HUES64 (cell line): ENCODE results near the gene RNF213.

Source experiments
- H3K27ac ChIP-seq: 2 replicates; pipeline ENCODE4 v1.7.0; 2013; ENCODE audit warnings: low read depth, low read length, inconsistent platforms
- H3K27me3 ChIP-seq: 2 replicates; pipeline ENCODE4 v1.6.1; 2013; ENCODE audit warnings: mild to moderate bottlenecking, low read length; ENCODE audit not compliant: insufficient read depth
- H3K36me3 ChIP-seq: 2 replicates; pipeline ENCODE4 v1.6.1; 2013; ENCODE audit warnings: mild to moderate bottlenecking, low read length; ENCODE audit not compliant: insufficient read depth
- H3K4me1 ChIP-seq: 2 replicates; pipeline ENCODE4 v1.6.1; 2013; ENCODE audit warnings: mild to moderate bottlenecking, low read length, moderate library complexity; ENCODE audit not compliant: insufficient read depth
- H3K4me3 ChIP-seq: 2 replicates; pipeline ENCODE4 v1.5.1; 2013; ENCODE audit warnings: mild to moderate bottlenecking, low read length, moderate library complexity
- H3K9ac ChIP-seq: 2 replicates; pipeline ENCODE4 v1.6.1; 2013; ENCODE audit warnings: mild to moderate bottlenecking, low read depth, low read length
- H3K9me3 ChIP-seq: 2 replicates; pipeline ENCODE4 v1.6.1; 2013; ENCODE audit warnings: low read depth, low read length; ENCODE audit not compliant: insufficient read depth
- WGBS: fragments of 150-250, 120-280 bp; methylation state at CpG from one replicate; pipeline ENCODE4 v1.1.7; 2013; ENCODE audit warnings: missing lambda C conversion rate; 5-methylcytosine and 5-hydroxymethylcytosine counted together

Gene RNF213

DNA sequence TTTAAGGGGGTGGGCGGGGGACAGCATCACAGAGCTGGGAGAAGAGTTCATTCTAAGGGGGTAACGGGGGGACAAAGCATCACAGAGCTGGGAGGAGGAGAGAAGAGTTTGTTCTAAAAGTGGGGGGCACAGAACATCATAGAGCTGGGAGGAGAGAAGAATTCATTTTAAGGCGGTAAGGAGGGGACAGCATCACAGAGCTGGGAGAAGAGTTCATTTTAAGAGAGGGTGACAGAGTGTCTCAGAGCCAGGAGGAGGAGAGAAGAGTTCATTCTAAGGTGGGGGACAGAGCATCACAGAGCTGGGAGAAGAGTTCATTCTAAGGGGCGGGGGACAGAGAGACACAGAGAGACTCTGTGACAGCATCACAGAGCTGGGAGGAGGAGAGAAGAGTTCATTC lies 182.1 kb downstream of the RNF213 start:
- 0 out of 2 replicates have a peak, but pooled peaks cover 3% of the 10 kb centered on the region for H3K4me1 ChIP-seq
- WGBS = 83% methylated on average over 3 of the region's 4 CpGs
- no peaks in the 10 kb centered on the region for H3K9me3 ChIP-seq
- H3K27me3 ChIP-seq = peaks cover 29% of the 10 kb centered on the region
- H3K36me3 ChIP-seq = no peaks in the 10 kb centered on the region
- H3K4me3 ChIP-seq = no peak overlapping the region
- H3K9ac ChIP-seq = no peak overlapping the region
- H3K27ac ChIP-seq = no peak overlapping the region

DNA sequence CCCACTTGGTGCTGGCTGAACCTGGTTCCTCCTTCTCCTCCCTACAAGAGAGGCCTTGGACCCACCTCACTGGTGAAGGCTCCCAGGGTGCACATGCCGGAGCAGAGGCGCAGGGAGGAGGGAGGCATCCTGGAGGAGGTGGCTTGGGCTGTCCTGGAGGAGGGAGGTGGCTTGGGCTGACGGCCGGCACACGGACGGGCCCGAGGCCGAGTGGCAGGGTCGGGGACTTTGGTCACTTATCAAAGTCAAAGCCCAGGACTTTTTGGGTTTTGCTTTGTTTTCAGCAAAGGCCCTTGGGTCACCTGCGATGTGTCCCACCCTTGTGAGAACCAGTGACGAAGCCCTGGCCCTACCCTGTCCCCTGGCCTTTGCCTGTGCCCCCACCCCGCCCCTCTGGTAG lies 182.8 kb downstream of the RNF213 start:
- H3K9ac ChIP-seq = no peak overlapping the region
- WGBS = 38% methylated on average over 12 of the region's 12 CpGs
- no peaks in the 10 kb centered on the region for H3K9me3 ChIP-seq
- H3K4me3 ChIP-seq = no peak overlapping the region
- no peaks in the 10 kb centered on the region for H3K36me3 ChIP-seq
- peaks cover 29% of the 10 kb centered on the region for H3K27me3 ChIP-seq
- 0 out of 2 replicates have a peak, but pooled peaks cover 3% of the 10 kb centered on the region for H3K4me1 ChIP-seq
- no peak overlapping the region for H3K27ac ChIP-seq

DNA sequence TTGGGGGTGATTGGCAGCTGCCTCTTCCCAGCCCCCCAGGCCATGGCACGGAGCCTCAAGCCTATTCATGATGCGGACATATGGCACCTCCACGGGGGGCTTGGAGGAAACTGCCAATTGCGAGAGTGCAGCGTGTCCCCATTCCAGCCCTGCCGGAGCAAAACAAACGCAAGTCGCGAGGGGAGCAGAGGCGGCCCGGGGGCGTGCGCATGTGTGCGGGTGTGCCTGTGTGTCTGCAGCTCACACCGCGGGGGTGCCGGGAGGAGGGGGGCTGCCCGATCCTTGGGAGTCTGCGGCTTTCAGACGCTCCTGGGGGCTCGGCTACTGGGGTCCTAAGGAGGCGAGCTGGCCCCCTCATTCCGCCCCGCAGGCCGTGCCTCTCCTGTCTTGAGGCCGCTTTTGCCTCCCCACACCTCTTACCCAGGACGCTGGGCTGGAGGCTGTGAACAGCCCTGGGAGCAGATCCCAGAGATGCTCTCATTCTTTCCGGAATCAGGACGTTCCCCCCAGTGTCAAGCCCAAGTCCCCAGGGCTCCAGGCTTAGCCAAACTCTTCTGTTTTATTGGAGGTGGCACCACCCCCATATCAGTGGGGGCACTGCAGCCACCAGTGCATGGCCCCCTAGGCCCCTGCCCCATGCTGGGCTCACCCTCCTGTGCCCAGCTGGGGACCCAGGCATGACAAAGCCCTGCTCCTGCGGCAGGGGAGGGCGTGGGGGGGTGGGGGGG lies 183.4 kb downstream of the RNF213 start:
- H3K36me3 ChIP-seq = no peaks in the 10 kb centered on the region
- WGBS = 14% methylated on average over 29 of the region's 31 CpGs

DNA sequence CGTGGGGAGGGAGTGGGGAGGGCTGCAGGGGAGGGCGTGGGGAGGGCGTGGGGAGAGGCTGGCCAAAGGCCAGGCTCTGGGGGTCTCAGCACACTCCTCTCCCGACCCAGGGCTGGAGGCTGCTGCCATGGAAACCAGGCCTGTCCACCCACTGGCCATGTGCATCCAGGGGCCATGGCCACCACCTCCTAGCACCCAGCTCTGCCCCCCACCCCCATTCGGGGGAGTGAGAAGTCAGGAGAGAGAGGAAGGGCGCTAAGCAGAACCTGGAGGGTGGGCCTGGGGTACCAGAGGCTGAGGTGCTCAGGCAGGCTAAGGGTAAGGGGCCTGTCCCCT lies 184.0 kb downstream of the RNF213 start:
- Histone ChIP-seq H3K9me3 (no peaks in the 10 kb centered on the region), H3K36me3 (no peaks in the 10 kb centered on the region), H3K27me3 (peaks cover 29% of the 10 kb centered on the region), H3K4me3 (no peak overlapping the region), H3K9ac (no peak overlapping the region), H3K27ac (no peak overlapping the region), H3K4me1 (0 out of 2 replicates have a peak, but pooled peaks cover 3% of the 10 kb centered on the region)
- WGBS = 91% methylated on average over 3 of the region's 6 CpGs

More for the DNA sequence above, 183.4 kb downstream of the RNF213 start:
- H3K27me3 ChIP-seq = peaks cover 29% of the 10 kb centered on the region
- H3K9me3 ChIP-seq = no peaks in the 10 kb centered on the region
- peak overlapping the region; percentile 33 for H3K4me3 ChIP-seq
- H3K4me1 ChIP-seq = 0 out of 2 replicates have a peak, but pooled peaks cover 3% of the 10 kb centered on the region
- H3K9ac ChIP-seq = no peak overlapping the region
- no peak overlapping the region for H3K27ac ChIP-seq

DNA sequence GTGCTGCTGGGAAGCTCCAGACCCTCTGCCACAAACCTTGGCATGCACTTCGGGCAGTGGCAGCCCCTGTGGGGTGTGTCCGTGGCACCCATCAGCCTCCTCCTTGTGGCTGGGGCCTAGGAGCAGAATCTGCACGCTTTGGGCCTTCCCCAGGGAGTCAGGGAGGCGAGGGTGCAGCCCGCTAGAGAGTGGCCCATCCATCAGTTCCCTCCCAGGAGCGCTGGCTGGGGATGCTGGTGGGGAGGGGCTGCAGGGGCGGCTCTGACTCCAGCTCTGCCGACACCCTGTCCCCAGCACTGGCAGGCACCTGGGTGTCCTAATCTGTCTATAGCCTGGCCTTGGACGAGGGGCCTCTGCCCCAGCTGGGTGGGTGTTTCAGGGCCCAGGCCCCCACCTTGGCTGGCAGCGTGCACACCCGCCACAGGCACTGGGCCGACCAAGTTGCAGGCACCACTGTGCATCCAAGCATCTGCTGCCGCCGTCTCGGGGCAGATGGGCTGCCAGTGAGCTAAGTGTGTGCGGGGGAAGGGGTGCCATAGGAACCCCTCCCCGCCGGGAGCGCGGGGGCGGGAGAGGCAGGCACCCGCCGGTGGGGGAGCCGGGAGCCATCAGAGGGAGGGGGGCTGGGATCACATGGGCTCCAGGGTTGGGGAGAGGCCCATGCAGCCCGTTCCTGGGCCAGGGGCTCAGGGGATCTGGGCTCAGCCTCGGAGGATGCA lies 184.5 kb downstream of the RNF213 start:
- H3K4me1 ChIP-seq = 0 out of 2 replicates have a peak, but pooled peaks cover 3% of the 10 kb centered on the region
- no peaks in the 10 kb centered on the region for H3K9me3 ChIP-seq
- WGBS = 76% methylated on average over 26 of the region's 26 CpGs
- H3K4me3 ChIP-seq = no peak overlapping the region
- no peaks in the 10 kb centered on the region for H3K36me3 ChIP-seq
- H3K27me3 ChIP-seq = peaks cover 29% of the 10 kb centered on the region
- H3K9ac ChIP-seq = no peak overlapping the region
- H3K27ac ChIP-seq = no peak overlapping the region

DNA sequence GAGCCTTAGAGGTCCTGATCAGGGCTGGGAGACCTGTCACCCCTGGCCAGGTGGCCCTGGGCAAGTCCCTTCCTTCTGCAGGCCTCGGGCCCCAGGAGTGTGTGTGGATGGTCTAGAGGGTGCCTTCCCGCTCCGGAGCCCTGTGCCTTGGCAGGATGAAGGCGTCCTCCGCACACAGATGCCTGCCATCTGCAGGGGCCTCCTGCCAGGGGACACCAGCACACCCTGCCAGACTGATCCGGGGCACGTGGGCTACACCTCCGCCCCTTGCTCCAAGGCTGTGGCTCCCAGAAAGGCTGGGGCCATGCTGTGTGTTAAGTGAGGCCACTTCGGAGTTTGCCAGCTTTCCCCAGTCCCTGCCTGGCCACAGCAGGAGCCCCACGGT lies 185.1 kb downstream of the RNF213 start:
- no peaks in the 10 kb centered on the region for H3K36me3 ChIP-seq
- WGBS = 86% methylated on average over 10 of the region's 10 CpGs
- no peak overlapping the region for H3K27ac ChIP-seq
- H3K27me3 ChIP-seq = peaks cover 29% of the 10 kb centered on the region
- H3K9ac ChIP-seq = no peak overlapping the region
- 0 out of 2 replicates have a peak, but pooled peaks cover 2% of the 10 kb centered on the region for H3K4me1 ChIP-seq
- H3K9me3 ChIP-seq = no peaks in the 10 kb centered on the region
- H3K4me3 ChIP-seq = no peak overlapping the region

DNA sequence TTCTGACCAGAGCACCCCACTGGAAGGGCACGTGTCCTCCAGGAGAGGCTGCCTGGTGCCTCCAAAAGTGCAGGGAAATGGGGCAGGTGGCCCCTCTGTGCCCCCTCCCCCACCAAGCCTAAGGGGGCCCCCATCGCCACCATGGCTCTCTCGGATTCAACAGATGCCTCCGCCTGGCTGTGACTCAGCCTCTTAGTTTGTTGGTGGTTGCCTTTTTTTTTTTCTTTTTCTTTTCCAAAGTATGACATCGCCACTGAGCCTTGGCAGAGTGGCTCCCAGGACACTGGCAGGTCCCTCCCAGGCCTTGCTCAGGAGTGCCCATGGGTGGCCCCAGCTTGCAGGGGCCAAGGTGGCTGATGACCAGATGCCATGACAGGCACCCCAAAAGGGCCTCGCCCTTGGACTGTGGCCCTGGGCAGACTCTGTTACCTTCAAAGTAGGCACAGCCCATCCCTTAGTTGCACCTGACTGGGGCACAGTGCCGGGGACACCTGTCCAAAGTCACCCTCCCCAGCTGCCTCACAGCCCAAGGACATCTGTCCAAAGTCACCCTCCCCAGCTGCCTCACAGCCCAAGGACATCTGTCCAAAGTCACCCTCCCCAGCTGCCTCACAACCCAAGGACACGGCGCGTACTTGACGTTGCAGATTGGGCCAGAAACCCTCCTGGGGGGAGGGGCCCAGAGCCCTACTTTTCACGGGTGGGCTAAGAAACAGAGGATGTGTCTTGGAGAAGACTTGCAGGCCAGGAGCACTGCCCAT lies 186.2 kb downstream of the RNF213 start:
- Histone ChIP-seq H3K27me3 (peaks cover 25% of the 10 kb centered on the region), H3K27ac (no peak overlapping the region), H3K36me3 (no peaks in the 10 kb centered on the region), H3K4me3 (no peak overlapping the region), H3K9me3 (no peaks in the 10 kb centered on the region), H3K4me1 (no peaks in the 10 kb centered on the region), H3K9ac (no peak overlapping the region)
- WGBS = 76% methylated on average over 11 of the region's 12 CpGs

DNA sequence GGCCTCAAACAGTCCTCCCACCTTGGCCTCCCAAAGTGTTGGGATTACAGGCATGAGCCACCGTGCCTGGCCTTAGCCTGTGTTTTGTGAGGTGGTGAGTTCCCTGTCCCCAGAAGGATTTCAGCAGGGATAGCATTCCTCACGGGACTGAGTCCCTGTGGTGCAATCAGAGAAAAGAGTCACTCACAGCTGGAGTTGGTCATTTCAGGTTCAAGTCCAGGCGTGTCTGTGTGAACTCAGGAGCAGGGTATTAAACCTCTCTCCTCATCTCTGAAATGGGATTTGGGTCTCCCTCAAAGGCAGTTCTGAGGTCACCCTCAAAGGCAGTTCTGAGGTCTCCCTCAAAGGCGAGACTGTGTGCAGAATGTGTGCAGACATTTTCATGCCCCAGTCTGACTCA lies 187.1 kb downstream of the RNF213 start:
- WGBS = 84% methylated on average over 4 of the region's 4 CpGs
- Histone ChIP-seq H3K36me3 (no peaks in the 10 kb centered on the region), H3K4me3 (no peak overlapping the region), H3K4me1 (no peaks in the 10 kb centered on the region), H3K27ac (no peak overlapping the region), H3K9me3 (no peaks in the 10 kb centered on the region), H3K9ac (no peak overlapping the region), H3K27me3 (peaks cover 21% of the 10 kb centered on the region)
